AG04449 (cell line): ENCODE measurements around the gene SLC38A2.
A peak's percentile ranks its signal among the peaks of the same experiment; 100 is the strongest.

Experiments
- CTCF ChIA-PET: fragments of 350-600 bp; formaldehyde crosslinking; extraction: SDS; loops from one replicate; lab custom pipeline; 2021; ENCODE audit warnings: antibody characterized with exemption; lab: Yijun Ruan, JAX
- POLR2A ChIA-PET: fragments of 400-600, 350-600 bp; formaldehyde crosslinking; extraction: SDS; loops from one replicate; lab custom pipeline; 2020; ENCODE audit warnings: antibody characterized with exemption, inconsistent platforms; lab: Yijun Ruan, JAX
- DNase-seq: peaks from one replicate; pipeline ENCODE4 v3.0.0-alpha.2; 2010; ENCODE audit warnings: low read depth, low spot score
- H3K4me3 ChIP-seq: 2 replicates; pipeline ENCODE4 v1.5.1; 2011; ENCODE audit warnings: low read depth, mild to moderate bottlenecking, control low read depth, low read length
- CTCF ChIP-seq: IDR thresholded peaks from one replicate; pipeline ENCODE4 v1.5.1; 2011; ENCODE audit warnings: mild to moderate bottlenecking, moderate library complexity, low read length, control low read depth, inconsistent platforms; ENCODE audit not compliant: insufficient read depth; ENCODE audit errors: missing control alignments

Gene SLC38A2

DNA sequence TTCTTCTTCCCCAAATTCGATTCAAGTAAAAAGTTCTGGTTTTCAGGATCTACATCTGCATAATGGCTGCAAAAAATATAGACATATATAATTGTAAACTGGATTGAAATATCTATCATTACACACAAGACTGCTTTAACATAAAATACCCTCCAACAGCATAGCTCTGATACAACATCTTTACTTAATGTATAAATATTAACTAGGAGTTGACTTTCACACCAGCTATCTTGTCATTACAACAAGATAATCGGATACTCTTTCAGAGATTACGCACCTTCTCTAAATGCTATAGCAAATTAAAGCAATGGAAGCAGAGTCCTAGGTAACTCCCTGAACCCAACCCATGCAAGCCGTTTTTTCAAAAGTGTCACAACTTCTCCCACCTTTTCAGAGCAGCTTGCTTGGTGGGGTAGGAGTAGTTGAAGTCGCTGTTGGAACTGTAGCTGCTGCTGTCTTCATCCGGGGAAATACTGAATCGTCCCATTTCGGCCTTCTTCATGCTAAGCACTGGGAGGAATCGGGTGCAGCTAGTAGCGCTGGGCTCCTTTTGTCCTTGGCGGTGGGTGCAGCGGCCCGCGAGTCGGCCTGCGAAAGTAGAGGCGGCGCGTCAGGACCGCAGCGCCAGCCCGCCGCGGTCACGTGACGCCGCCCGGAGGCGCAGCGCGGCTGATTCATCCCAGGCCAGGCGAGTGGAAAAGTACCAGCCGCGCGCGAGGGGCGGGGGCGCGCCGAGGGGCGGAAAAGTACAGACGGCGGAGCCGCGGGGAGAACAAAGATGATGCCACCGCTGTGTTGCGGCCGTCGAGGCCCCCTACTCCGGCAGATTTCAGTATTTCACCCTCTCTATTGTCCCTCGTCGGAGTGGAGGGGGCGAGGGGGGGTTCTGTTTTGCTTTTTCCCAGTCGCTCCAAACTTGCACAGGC lies 1.5 kb downstream of the SLC38A2 start:
- CTCF ChIA-PET = interaction anchor here (0.7 to 1.8 kb wide), 8 partner anchors 21 to 648 kb away, joined by 3 to 8 read pairs (median 4); no protein-coding TSS in a partner anchor
- DNase-seq = no peak
- TF ChIP-seq CTCF = no peak
- peak overlapping the region; percentile 73 for H3K4me3 ChIP-seq
- POLR2A ChIA-PET = interaction anchor here (0.5 to 2.9 kb wide), 18 partner anchors 9 to 650 kb away, joined by 3 to 32 read pairs (median 5); no protein-coding TSS in a partner anchor

DNA sequence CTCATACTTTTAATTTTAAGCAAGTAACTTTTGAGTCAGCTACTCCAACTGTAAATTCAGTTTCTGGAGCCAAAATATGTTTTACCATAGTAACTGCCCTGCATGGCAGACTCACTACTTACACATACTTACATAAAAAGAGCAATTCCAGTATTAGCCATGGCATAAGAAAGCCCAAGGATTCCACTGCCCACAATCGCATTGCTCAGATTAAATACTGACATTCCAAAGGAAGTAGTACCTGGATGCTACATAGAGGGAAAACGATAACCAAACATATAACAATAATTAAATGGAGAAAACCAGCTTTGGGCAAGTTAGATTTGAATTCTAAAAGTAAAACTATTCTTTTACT lies 2.2 kb downstream of the SLC38A2 start:
- no peak for DNase-seq
- peak overlapping the region; percentile 73 for H3K4me3 ChIP-seq
- CTCF ChIA-PET = interaction anchor here (0.7 to 1.8 kb wide), 6 partner anchors 22 to 649 kb away, joined by 3 to 8 read pairs (median 5); no protein-coding TSS in a partner anchor
- TF ChIP-seq CTCF = no peak
- POLR2A ChIA-PET = interaction anchor here (0.5 to 2.9 kb wide), 12 partner anchors 11 to 651 kb away, joined by 3 to 32 read pairs (median 4); no protein-coding TSS in a partner anchor

DNA sequence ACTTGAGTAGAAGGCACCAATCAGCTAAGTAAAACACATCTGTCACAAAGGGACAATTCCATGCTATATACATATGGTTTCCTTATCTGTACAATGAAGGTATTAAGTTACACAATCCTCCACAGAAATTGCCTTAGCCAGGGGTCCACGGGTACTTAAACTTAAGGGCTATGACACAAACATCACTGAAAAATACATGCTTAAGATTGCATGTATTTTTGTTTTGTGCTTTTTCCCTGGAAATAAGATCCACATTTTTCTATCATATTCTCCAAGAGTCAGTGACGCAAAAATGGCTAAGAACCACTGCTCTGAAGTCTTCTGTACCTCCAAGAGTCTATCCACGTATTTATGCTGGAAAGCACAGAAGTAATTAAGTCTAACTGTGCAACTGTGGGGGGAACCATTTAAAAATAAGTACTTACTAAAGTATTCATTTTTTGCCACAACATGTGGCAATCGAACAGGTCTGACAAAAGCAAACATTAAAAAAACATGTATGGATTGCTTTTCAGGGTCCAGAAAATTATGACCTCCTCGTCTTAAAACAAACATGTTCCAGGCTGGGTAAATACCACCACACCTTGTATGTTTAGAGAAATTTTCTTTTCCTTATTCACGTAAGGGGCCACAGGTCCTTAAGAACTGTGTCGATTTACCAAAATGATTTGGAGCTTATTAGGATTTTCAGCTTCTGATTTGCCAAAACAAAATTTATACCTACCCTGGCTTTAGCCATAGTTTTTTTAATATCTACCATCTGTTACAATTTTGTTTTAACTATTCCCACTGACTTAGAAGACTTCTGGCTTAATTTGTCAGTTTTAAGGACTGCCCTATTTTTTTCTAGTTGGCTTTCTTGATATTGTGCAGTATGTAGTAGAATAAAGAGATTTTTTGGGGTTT lies 2.8 kb downstream of the SLC38A2 start:
- ChIA-PET CTCF (interaction anchor here (0.7 to 1.8 kb wide), 6 partner anchors 23 to 650 kb away, joined by 3 to 8 read pairs (median 5); no protein-coding TSS in a partner anchor), POLR2A (interaction anchor here (0.7 to 2.9 kb wide), 6 partner anchors 12 to 292 kb away, joined by 3 to 32 read pairs (median 6); no protein-coding TSS in a partner anchor)

GRCh38 chr12:46369095-46369473 lies 3.5 kb downstream of the SLC38A2 start:
- peak overlapping the region; percentile 73 for H3K4me3 ChIP-seq
- no peak for DNase-seq
- POLR2A ChIA-PET = interaction anchor here (1.6 kb wide), 1 partner anchor 155 kb away, joined by 6 read pairs; no protein-coding TSS in a partner anchor
- CTCF ChIA-PET = no interaction called here
- no peak for TF ChIP-seq CTCF

More for the DNA sequence above, 2.8 kb downstream of the SLC38A2 start:
- no peak for DNase-seq
- no peak for TF ChIP-seq CTCF
- peak overlapping the region; percentile 73 for H3K4me3 ChIP-seq

GRCh38 chr12:46368684-46369083 lies 3.9 kb downstream of the SLC38A2 start:
- H3K4me3 ChIP-seq = peak overlapping the region; percentile 73
- no peak for TF ChIP-seq CTCF
- DNase-seq = no peak
- ChIA-PET POLR2A (interaction anchor here (1.2 to 1.6 kb wide), 5 partner anchors 10 to 295 kb away, joined by 3 to 7 read pairs (median 6); no protein-coding TSS in a partner anchor), CTCF (no interaction called here)
